Neuronal stem cell (in vitro differentiated cells): ENCODE measurements around the gene ZFP64.
A peak's percentile ranks its signal among the peaks of the same experiment; 100 is the strongest.

Source experiments
- DNase-seq: peaks from one replicate; pipeline ENCODE4 v3.0.0-alpha.2; 2013; ENCODE audit warnings: low spot score
- H2AFZ ChIP-seq: one replicate; pipeline ENCODE4 v1.6.1; 2013; ENCODE audit warnings: mild to moderate bottlenecking, low read length, inconsistent platforms
- H2AK5ac ChIP-seq: 2 replicates; pipeline ENCODE4 v1.6.1; 2013; ENCODE audit warnings: low read depth, mild to moderate bottlenecking, inconsistent platforms, low read length, moderate library complexity, mixed read lengths
- H2BK120ac ChIP-seq: 2 replicates; pipeline ENCODE4 v1.6.1; 2013; ENCODE audit warnings: low read depth, mild to moderate bottlenecking, inconsistent platforms, low read length, moderate library complexity, mixed read lengths
- H2BK12ac ChIP-seq: one replicate; pipeline ENCODE4 v1.6.1; 2013; ENCODE audit warnings: low read length, inconsistent platforms
- H2BK15ac ChIP-seq: 2 replicates; pipeline ENCODE4 v1.6.1; 2013; ENCODE audit warnings: mild to moderate bottlenecking, low read length, inconsistent platforms, mixed read lengths
- H2BK5ac ChIP-seq: one replicate; pipeline ENCODE4 v1.6.1; 2013; ENCODE audit warnings: inconsistent platforms, mild to moderate bottlenecking, low read length, moderate library complexity
- H3K14ac ChIP-seq: one replicate; pipeline ENCODE4 v1.6.1; 2013; ENCODE audit warnings: low read length, inconsistent platforms
- H3K18ac ChIP-seq: 2 replicates; pipeline ENCODE4 v1.6.1; 2013; ENCODE audit warnings: low read length, inconsistent platforms
- H3K23ac ChIP-seq: 2 replicates; pipeline ENCODE4 v1.6.1; 2013; ENCODE audit warnings: low read depth, mild to moderate bottlenecking, mixed read lengths, low read length, inconsistent platforms; ENCODE audit not compliant: poor library complexity
- H3K27ac ChIP-seq: replicated peaks from 3 replicates; pipeline ENCODE4 v1.5.1; 2013; ENCODE audit warnings: low read length, inconsistent platforms
- H3K27me3 ChIP-seq, 3 experiments: 2 replicates each; pipeline ENCODE4 v1.6.1; 2013; ENCODE audit warnings: low read length in 3 of 3, mild to moderate bottlenecking in 2 of 3, inconsistent platforms in 1 of 3, low read depth in 1 of 3, mixed read lengths in 1 of 3, moderate library complexity in 1 of 3; ENCODE audit not compliant: control insufficient read depth in 3 of 3, insufficient read depth in 3 of 3
- H3K36me3 ChIP-seq, 2 donors: replicated peaks in 1 of 2; 2 replicates each; pipeline ENCODE4 v1.6.1; 2013; ENCODE audit warnings: low read length in 2 of 2; ENCODE audit not compliant: control insufficient read depth in 2 of 2, insufficient read depth in 2 of 2
- H3K4ac ChIP-seq: 2 replicates; pipeline ENCODE4 v1.6.1; 2013; ENCODE audit warnings: inconsistent platforms, mild to moderate bottlenecking, low read length, moderate library complexity
- H3K4me1 ChIP-seq, 2 donors: 1 replicate in 1 of 2; 2 replicates in 1 of 2; pipeline ENCODE4 v1.6.1; 2013; ENCODE audit warnings: low read length in 2 of 2, low read depth in 1 of 2; ENCODE audit not compliant: control insufficient read depth in 2 of 2, insufficient read depth in 1 of 2
- H3K4me2 ChIP-seq: one replicate; pipeline ENCODE4 v1.6.1; 2013; ENCODE audit warnings: mild to moderate bottlenecking, low read length, inconsistent platforms; ENCODE audit not compliant: insufficient read depth, poor library complexity, severe bottlenecking
- H3K4me3 ChIP-seq, 2 donors: 2 replicates each; pipeline ENCODE4 v1.5.1; 2013; ENCODE audit warnings: low read length in 2 of 2, mild to moderate bottlenecking in 2 of 2, inconsistent platforms in 1 of 2, moderate library complexity in 1 of 2
- H3K79me1 ChIP-seq: one replicate; pipeline ENCODE4 v1.6.1; 2013; ENCODE audit warnings: low read depth, mild to moderate bottlenecking, inconsistent platforms, low read length, moderate library complexity
- H3K9ac ChIP-seq: one replicate; pipeline ENCODE4 v1.6.1; 2013; ENCODE audit warnings: mild to moderate bottlenecking, low read depth, low read length, inconsistent platforms; ENCODE audit not compliant: poor library complexity
- H3K9me3 ChIP-seq, 2 donors: replicated peaks in 1 of 2; 2 replicates each; pipeline versions ENCODE3 to v1.6.1; 2013; ENCODE audit warnings: low read length in 2 of 2, mild to moderate bottlenecking in 2 of 2, inconsistent platforms in 1 of 2, low read depth in 1 of 2, mixed read lengths in 1 of 2, moderate library complexity in 1 of 2; ENCODE audit not compliant: control insufficient read depth in 2 of 2, insufficient read depth in 1 of 2
- H4K8ac ChIP-seq: one replicate; pipeline ENCODE4 v1.6.1; 2013; ENCODE audit warnings: low read depth, mild to moderate bottlenecking, inconsistent platforms, low read length, moderate library complexity
- H4K91ac ChIP-seq: one replicate; pipeline ENCODE4 v1.6.1; 2013; ENCODE audit warnings: low read length, low read depth, mild to moderate bottlenecking, inconsistent platforms; ENCODE audit not compliant: poor library complexity
- WGBS, 2 donors: extraction: QIAGEN DNeasy Blood & Tissue Kit; methylation state at CpG; one replicate each; pipeline ENCODE4 v1.1.7; 2013; ENCODE audit warnings: missing lambda C conversion rate in 2 of 2, mixed read lengths in 1 of 2; ENCODE audit not compliant: insufficient read length in 2 of 2, insufficient replicate concordance in 1 of 2; ENCODE audit errors: extremely low coverage in 2 of 2; 5-methylcytosine and 5-hydroxymethylcytosine counted together

The ZFP64 gene

DNA sequence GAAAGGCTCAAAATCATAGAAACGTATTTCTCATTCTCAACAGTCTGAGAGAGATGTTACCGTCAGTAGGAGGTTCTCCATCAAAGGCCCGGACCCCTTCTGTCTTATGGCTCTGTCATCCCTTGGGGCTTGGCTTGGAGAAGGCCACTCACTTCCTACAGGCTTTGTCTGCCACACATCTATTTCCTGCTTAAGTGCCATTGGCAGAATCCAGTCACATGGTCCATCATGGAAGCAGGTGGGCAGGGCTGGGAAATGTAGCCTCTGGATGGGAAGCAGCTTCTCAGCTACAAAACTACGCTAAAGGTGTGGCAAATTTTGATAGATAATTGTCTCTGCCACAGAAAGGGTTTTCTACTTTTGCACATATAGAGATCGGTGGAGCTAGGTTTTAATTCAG, 12.6 kb upstream of the ZFP64 start:
- Histone ChIP-seq H3K4me1 (no peaks in the 10 kb centered on the region), H4K91ac (no peak overlapping the region), H3K27ac (no peak overlapping the region), H2BK15ac (no peak overlapping the region), H3K9me3 (peaks cover 0 to 2% of the 10 kb centered on the region in 2 donors), H3K14ac (no peak overlapping the region), H2BK12ac (no peak overlapping the region), H3K4me2 (no peak overlapping the region), H2BK5ac (no peak overlapping the region), H3K18ac (peak overlapping the region; percentile 55), H4K8ac (no peak overlapping the region), H3K36me3 (no peaks in the 10 kb centered on the region), H2BK120ac (no peak overlapping the region), H2AK5ac (no peak overlapping the region), H2AFZ (peak overlapping the region; percentile 42), H3K4ac (no peak overlapping the region), H3K79me1 (no peaks in the 10 kb centered on the region), H3K27me3 (no peaks in the 10 kb centered on the region), H3K9ac (no peak overlapping the region), H3K23ac (no peak overlapping the region), H3K4me3 (no peak overlapping the region)
- DNase-seq = no peak
- WGBS, 2 donors = no CpG with 5 or more reads among the region's 5 CpGs

- Histone ChIP-seq H3K27me3 (no peaks in the 10 kb centered on the region), H2BK12ac (no peak overlapping the region), H2BK120ac (no peak overlapping the region), H2AK5ac (no peak overlapping the region), H3K4me1 (no peaks in the 10 kb centered on the region), H3K4me3 (no peak overlapping the region), H3K14ac (no peak overlapping the region), H3K79me1 (no peaks in the 10 kb centered on the region), H3K27ac (no peak overlapping the region), H3K18ac (no peak overlapping the region), H4K91ac (no peak overlapping the region), H3K9ac (no peak overlapping the region), H2BK5ac (no peak overlapping the region), H3K4ac (no peak overlapping the region), H2AFZ (no peak overlapping the region), H3K4me2 (no peak overlapping the region), H3K36me3 (no peaks in the 10 kb centered on the region), H2BK15ac (no peak overlapping the region), H4K8ac (no peak overlapping the region), H3K9me3 (peaks cover 0 to 2% of the 10 kb centered on the region in 2 donors), H3K23ac (no peak overlapping the region)
- no CpG with 5 or more reads among the region's 2 CpGs for WGBS, 2 donors
- no peak for DNase-seq
These were observed 9.8 kb upstream of the ZFP64 start for GRCh38 chr20:52201395-52201794.

- Histone ChIP-seq H2BK5ac (no peak overlapping the region), H3K36me3 (no peaks in the 10 kb centered on the region), H2BK15ac (no peak overlapping the region), H2BK120ac (no peak overlapping the region), H3K18ac (no peak overlapping the region), H3K9me3 (peaks cover 0 to 2% of the 10 kb centered on the region in 2 donors), H3K4me2 (no peak overlapping the region), H2AK5ac (no peak overlapping the region), H3K4ac (no peak overlapping the region), H2AFZ (no peak overlapping the region), H3K4me1 (no peaks in the 10 kb centered on the region), H2BK12ac (no peak overlapping the region), H3K79me1 (no peaks in the 10 kb centered on the region), H3K9ac (no peak overlapping the region), H3K27ac (no peak overlapping the region), H3K14ac (no peak overlapping the region), H3K23ac (no peak overlapping the region), H3K4me3 (no peak overlapping the region), H3K27me3 (no peaks in the 10 kb centered on the region), H4K8ac (no peak overlapping the region), H4K91ac (no peak overlapping the region)
- no peak for DNase-seq
- no CpG with 5 or more reads among the region's 2 CpGs for WGBS, 2 donors
These were observed 9.3 kb upstream of the ZFP64 start for GRCh38 chr20:52200870-52201269.

- Histone ChIP-seq H3K27ac (no peak overlapping the region), H3K79me1 (no peaks in the 10 kb centered on the region), H2BK15ac (no peak overlapping the region), H2BK12ac (no peak overlapping the region), H3K27me3 (no peaks in the 10 kb centered on the region), H3K4ac (no peak overlapping the region), H4K8ac (no peak overlapping the region), H2AFZ (no peak overlapping the region), H4K91ac (no peak overlapping the region), H3K9ac (no peak overlapping the region), H3K18ac (no peak overlapping the region), H2BK120ac (no peak overlapping the region), H3K36me3 (no peaks in the 10 kb centered on the region), H3K4me2 (no peak overlapping the region), H2BK5ac (no peak overlapping the region), H3K4me1 (peaks cover 3 to 5% of the 10 kb centered on the region in 2 donors), H2AK5ac (no peak overlapping the region), H3K23ac (no peak overlapping the region), H3K9me3 (no peaks in the 10 kb centered on the region), H3K14ac (no peak overlapping the region), H3K4me3 (no peak overlapping the region)
- no peak for DNase-seq
- WGBS, 2 donors = no CpG with 5 or more reads among the region's 3 CpGs
These were observed 5.3 kb upstream of the ZFP64 start for GRCh38 chr20:52196845-52197244.
